Adrenal gland (tissue), 5 donors: Measurements from ENCODE around the gene ZNF827.

Source experiments
- POLR2A ChIP-seq, 2 donors: fragments of 450-650 bp; IDR thresholded peaks; one replicate each; pipeline ENCODE4 v1.6.1; 2017; ENCODE audit warnings: antibody characterized with exemption in 2 of 2, mild to moderate bottlenecking in 2 of 2, moderate library complexity in 1 of 2
- TF ChIP-seq, protein P1 (sequence below), 6 experiments: fragments of 450-650 bp in 4 of 6; fragments of 200-600 bp in 2 of 6; sonication (generic) in 1 of 6; IDR thresholded peaks; 1 replicate in 5 of 6; 2 replicates in 1 of 6; pipeline versions ENCODE4 v1.5.1 to v1.8.0; 2016 to 2021; ENCODE audit warnings: antibody characterized with exemption in 6 of 6, mild to moderate bottlenecking in 2 of 6, moderate library complexity in 1 of 6
- donor health status: DM: no; HTN: no; CAD: no.

DNA sequence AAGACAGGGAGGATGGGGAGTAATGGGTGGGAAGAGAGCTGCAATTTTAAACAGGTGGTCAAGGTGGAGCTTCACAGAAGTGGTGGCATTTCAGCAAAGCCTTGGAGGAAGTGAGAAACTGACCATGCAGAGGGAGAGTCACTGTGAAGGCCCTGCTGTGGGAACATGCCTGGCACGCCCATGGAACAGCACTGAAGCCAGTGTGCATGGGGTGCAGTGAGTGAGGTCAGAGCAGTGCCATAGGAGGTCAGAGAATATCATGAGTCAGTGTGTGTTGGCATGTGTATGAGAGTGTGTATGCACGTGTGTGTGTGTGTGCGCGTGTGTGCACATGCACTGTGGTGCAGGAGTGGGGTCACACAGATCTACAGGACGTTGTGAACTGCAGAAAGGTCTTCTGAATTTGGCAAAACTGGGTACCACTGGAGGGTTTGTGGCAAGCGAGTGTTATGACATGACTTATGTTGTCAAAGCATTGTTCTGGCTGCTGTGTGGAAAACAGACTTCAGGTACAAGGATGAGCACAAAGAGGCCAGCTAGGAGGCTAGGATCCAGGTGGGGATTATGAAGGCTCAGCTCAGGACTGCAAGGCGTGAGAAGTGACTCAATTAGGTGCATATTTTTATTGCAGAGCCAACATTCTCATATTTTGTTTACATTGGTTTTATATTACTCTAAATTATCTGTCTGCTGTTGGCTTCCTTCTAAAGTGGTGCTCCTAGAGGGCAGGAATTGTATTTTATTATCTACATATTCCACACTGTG, 34.0 kb downstream of the ZNF827 start:
- no peak for TF ChIP-seq POLR2A (IDR thresholded peaks at IDR 0.05)
- TF ChIP-seq, protein P1, sequence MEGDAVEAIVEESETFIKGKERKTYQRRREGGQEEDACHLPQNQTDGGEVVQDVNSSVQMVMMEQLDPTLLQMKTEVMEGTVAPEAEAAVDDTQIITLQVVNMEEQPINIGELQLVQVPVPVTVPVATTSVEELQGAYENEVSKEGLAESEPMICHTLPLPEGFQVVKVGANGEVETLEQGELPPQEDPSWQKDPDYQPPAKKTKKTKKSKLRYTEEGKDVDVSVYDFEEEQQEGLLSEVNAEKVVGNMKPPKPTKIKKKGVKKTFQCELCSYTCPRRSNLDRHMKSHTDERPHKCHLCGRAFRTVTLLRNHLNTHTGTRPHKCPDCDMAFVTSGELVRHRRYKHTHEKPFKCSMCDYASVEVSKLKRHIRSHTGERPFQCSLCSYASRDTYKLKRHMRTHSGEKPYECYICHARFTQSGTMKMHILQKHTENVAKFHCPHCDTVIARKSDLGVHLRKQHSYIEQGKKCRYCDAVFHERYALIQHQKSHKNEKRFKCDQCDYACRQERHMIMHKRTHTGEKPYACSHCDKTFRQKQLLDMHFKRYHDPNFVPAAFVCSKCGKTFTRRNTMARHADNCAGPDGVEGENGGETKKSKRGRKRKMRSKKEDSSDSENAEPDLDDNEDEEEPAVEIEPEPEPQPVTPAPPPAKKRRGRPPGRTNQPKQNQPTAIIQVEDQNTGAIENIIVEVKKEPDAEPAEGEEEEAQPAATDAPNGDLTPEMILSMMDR (IDR thresholded peaks at IDR 0.05), result no peak
